ENCODE data around the gene CRYAA. TPM values are rescaled to one million over a fixed set of nuclear protein-coding genes. Genes with fewer than 3 reads are reported as not detected.
"Not testable (repeated sequence)": the region's sequence is repeated elsewhere in the genome, so short reads cannot be mapped to it uniquely, and the experiment has no call there.

The CRYAA gene
- total RNA-seq, 1 donor from 2014 or later, result not detected

DNA sequence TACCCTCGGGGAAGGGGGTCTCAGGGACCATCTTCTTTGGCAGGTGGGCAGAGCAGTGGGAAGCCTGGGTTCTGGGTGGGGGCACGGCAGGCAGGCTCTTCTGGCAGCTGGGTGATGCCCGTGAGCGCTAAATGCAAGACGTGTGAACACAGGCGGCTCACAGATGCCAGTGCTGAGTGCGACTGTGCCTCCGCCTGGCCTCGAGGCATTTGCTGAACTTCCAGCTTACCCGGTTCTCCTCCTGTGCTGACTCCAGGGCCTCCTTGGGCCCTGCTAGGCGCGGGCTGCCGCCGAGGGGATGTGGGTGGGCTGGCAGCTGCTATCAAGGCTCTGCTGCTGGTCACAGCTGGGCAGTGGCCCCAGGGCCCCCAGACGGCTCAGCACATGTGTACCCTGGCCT, 12.2 kb downstream of the CRYAA start:
- not testable (repeated sequence) for H3K4me3 Mint-ChIP-seq (ENCODE audit: unreplicated experiment); H3K27ac Mint-ChIP-seq (ENCODE audit: unreplicated experiment); H3K4me1 Mint-ChIP-seq (ENCODE audit: low read depth, unreplicated experiment); H3K36me3 Mint-ChIP-seq (ENCODE audit: unreplicated experiment); H3K9me3 Mint-ChIP-seq (ENCODE audit: unreplicated experiment); DNase-seq; H3K27me3 Mint-ChIP-seq (ENCODE audit: unreplicated experiment)

DNA sequence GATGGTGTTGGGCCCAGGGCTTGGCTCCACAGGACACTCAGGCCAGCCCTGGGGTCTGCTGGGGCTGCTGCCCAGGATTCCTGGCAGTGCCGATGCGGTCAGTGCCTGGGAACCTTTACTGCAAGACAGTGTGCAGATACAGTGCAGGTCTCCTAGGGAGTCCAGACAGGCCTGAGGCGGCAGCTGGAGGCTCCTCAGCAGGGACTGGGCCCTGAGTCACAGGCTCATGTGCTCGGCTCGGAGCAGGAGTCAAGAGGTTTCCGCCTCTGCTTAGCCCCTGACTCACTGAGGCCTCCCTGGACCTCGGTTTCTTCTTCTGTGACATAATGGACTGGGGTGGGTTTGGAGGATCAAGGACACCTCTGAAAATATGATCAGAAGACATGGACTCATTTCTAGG, 18.5 kb downstream of the CRYAA start:
- not testable (repeated sequence) for H3K9me3 Mint-ChIP-seq (ENCODE audit: unreplicated experiment); H3K4me3 Mint-ChIP-seq (ENCODE audit: unreplicated experiment); H3K27ac Mint-ChIP-seq (ENCODE audit: unreplicated experiment); H3K27me3 Mint-ChIP-seq (ENCODE audit: unreplicated experiment); H3K36me3 Mint-ChIP-seq (ENCODE audit: unreplicated experiment); H3K4me1 Mint-ChIP-seq (ENCODE audit: low read depth, unreplicated experiment); DNase-seq

DNA sequence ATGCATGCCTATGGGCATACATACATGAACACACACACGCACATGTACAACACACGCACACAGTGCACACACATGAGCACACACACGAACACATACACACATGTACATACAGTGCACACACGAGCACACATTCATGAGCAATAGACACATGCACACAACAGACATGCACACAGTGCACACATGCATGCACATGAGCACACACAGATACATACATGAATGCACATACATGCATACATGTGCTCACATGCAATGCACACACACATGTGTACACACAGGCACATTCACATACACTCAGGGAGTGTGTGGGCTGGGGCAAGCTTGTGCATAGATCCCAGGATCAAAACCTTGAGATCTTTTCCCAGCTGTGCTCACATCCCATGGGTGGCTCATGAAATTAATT, 18.9 kb downstream of the CRYAA start:
- DNase-seq, result no peak
- peaks cover 6% of the 10 kb centered on the region for H3K4me1 Mint-ChIP-seq (ENCODE audit: low read depth, unreplicated experiment)
- peaks cover 8% of the 10 kb centered on the region for H3K36me3 Mint-ChIP-seq (ENCODE audit: unreplicated experiment)
- TF ChIP-seq, protein P1, sequence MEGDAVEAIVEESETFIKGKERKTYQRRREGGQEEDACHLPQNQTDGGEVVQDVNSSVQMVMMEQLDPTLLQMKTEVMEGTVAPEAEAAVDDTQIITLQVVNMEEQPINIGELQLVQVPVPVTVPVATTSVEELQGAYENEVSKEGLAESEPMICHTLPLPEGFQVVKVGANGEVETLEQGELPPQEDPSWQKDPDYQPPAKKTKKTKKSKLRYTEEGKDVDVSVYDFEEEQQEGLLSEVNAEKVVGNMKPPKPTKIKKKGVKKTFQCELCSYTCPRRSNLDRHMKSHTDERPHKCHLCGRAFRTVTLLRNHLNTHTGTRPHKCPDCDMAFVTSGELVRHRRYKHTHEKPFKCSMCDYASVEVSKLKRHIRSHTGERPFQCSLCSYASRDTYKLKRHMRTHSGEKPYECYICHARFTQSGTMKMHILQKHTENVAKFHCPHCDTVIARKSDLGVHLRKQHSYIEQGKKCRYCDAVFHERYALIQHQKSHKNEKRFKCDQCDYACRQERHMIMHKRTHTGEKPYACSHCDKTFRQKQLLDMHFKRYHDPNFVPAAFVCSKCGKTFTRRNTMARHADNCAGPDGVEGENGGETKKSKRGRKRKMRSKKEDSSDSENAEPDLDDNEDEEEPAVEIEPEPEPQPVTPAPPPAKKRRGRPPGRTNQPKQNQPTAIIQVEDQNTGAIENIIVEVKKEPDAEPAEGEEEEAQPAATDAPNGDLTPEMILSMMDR (IDR thresholded peaks at IDR 0.05; ENCODE audit: partially characterized antibody, unreplicated experiment), result no peak
- H3K27me3 Mint-ChIP-seq (ENCODE audit: unreplicated experiment), result peaks cover 5% of the 10 kb centered on the region
- H3K9me3 Mint-ChIP-seq (ENCODE audit: unreplicated experiment), result peaks cover 7% of the 10 kb centered on the region
- H3K27ac Mint-ChIP-seq (ENCODE audit: unreplicated experiment), result no peak overlapping the region
- H3K4me3 Mint-ChIP-seq (ENCODE audit: unreplicated experiment), result no peak overlapping the region

DNA sequence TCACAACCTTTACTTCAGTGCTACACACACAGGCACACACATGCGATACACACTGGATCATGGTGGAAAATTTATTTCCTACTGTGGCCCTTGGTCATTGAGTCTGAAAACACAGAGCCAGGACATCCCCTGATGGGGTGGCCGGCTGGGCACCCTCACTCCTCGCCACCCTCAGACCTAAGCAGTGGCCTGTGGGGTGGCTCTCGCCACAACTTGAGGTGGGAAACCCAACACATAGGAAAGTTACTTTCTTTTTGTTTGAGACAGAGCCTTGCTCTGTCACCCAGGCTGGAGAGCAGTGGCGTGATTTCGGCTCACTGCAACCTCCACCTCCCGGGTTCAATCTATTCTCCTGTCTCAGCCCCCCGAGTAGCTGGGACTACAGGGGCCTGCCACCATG, 19.4 kb downstream of the CRYAA start:
- peaks cover 6% of the 10 kb centered on the region for H3K4me1 Mint-ChIP-seq (ENCODE audit: low read depth, unreplicated experiment)
- H3K27ac Mint-ChIP-seq (ENCODE audit: unreplicated experiment), result no peak overlapping the region
- peaks cover 9% of the 10 kb centered on the region for H3K27me3 Mint-ChIP-seq (ENCODE audit: unreplicated experiment)
- no peak for DNase-seq
- peaks cover 9% of the 10 kb centered on the region for H3K9me3 Mint-ChIP-seq (ENCODE audit: unreplicated experiment)
- TF ChIP-seq, protein P1 (IDR thresholded peaks at IDR 0.05; ENCODE audit: partially characterized antibody, unreplicated experiment), result no peak
- H3K4me3 Mint-ChIP-seq (ENCODE audit: unreplicated experiment), result no peak overlapping the region
- H3K36me3 Mint-ChIP-seq (ENCODE audit: unreplicated experiment), result peaks cover 11% of the 10 kb centered on the region

DNA sequence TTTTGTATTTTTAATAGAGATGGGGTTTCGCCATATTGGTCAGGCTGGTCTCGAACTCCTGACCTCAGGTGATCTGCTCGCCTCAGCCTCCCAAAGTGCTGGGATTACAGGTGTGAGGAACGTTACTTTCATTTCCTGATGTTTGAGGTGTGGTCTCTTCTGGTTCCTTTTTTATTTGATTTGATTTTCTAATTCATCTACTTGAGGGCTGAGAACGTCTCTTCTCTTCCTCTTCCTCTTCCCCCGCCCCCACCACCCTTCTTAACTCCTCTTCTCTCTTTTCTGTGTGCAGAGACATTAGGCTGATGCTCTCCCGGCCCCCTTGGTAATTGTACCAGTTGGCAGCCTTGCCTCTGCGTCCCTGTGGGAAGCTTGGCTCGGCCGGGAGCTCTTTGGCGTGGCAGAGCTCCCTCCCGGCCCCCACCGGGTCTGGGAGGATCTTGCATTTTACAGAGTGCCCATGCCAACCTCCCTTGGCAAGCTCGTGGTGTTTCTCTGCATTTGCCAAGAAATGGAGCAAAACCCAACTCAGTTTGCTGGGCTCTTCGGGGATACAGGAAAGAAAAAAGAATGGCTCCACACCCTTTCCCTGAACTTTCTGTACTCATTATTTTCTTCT, 19.9 kb downstream of the CRYAA start:
- Mint-ChIP-seq H3K4me3 (ENCODE audit: unreplicated experiment) (no peak overlapping the region), H3K4me1 (ENCODE audit: low read depth, unreplicated experiment) (peaks cover 6% of the 10 kb centered on the region), H3K36me3 (ENCODE audit: unreplicated experiment) (peaks cover 13% of the 10 kb centered on the region), H3K9me3 (ENCODE audit: unreplicated experiment) (peaks cover 11% of the 10 kb centered on the region), H3K27ac (ENCODE audit: unreplicated experiment) (no peak overlapping the region), H3K27me3 (ENCODE audit: unreplicated experiment) (peaks cover 11% of the 10 kb centered on the region)
- TF ChIP-seq, protein P1 (IDR thresholded peaks at IDR 0.05; ENCODE audit: partially characterized antibody, unreplicated experiment), result no peak
- DNase-seq, result no peak

DNA sequence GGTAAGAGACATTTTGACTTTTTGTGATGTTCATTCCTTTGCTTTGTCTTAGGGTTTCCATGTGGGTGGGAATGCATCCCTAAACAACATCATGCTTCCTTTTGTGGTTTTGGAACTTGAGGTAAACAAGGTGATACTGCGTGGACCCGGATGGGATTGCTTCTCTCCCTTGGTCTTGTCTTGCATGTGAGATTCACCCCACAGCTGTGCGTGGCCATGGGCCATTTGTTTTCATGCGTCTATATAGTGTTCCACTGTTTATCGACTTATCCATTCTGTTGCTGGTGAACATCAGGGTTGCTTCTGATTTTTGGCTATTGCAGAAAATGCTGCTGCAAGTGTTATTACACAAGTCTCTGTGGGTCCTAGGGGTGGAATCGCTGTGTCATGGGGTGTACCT, 21.1 kb downstream of the CRYAA start:
- no peak overlapping the region for H3K4me3 Mint-ChIP-seq (ENCODE audit: unreplicated experiment)
- DNase-seq, result no peak
- H3K27ac Mint-ChIP-seq (ENCODE audit: unreplicated experiment), result no peak overlapping the region
- H3K27me3 Mint-ChIP-seq (ENCODE audit: unreplicated experiment), result peaks cover 11% of the 10 kb centered on the region
- peaks cover 13% of the 10 kb centered on the region for H3K9me3 Mint-ChIP-seq (ENCODE audit: unreplicated experiment)
- peaks cover 13% of the 10 kb centered on the region for H3K36me3 Mint-ChIP-seq (ENCODE audit: unreplicated experiment)
- H3K4me1 Mint-ChIP-seq (ENCODE audit: low read depth, unreplicated experiment), result peaks cover 13% of the 10 kb centered on the region
- TF ChIP-seq, protein P1 (IDR thresholded peaks at IDR 0.05; ENCODE audit: partially characterized antibody, unreplicated experiment), result no peak

Measured in glutamatergic neuron (in vitro differentiated cells).